OCI-LY1 (cell line): ENCODE data around the gene DNASE1L2.

ENCODE experiments used
- H2AFZ ChIP-seq: fragments of 200-600 bp; sonication (generic), shearing (Covaris generic); 2 replicates; pipeline ENCODE4 v1.6.0; 2014; ENCODE audit warnings: antibody characterized with exemption, mild to moderate bottlenecking, low read length
- H3F3A ChIP-seq: fragments of 200-600 bp; sonication (generic), shearing (Covaris generic); 2 replicates; pipeline ENCODE4 v1.6.0; 2014; ENCODE audit warnings: mild to moderate bottlenecking, antibody characterized with exemption, low read length, moderate library complexity; ENCODE audit not compliant: insufficient read depth
- H3K27ac ChIP-seq: fragments of 200-600 bp; sonication (generic); 2 replicates; pipeline ENCODE4 v1.5.1; 2014; ENCODE audit warnings: low read length, mixed run types, mild to moderate bottlenecking, low read depth; ENCODE audit not compliant: poor library complexity, severe bottlenecking
- H3K27me3 ChIP-seq: fragments of 200-600 bp; sonication (generic); 2 replicates; pipeline ENCODE4 v1.6.0; 2014; ENCODE audit warnings: antibody characterized with exemption, mild to moderate bottlenecking, low read length, moderate library complexity; ENCODE audit not compliant: insufficient read depth
- H3K36me3 ChIP-seq: fragments of 200-600 bp; sonication (generic); 2 replicates; pipeline ENCODE4 v1.6.1; 2014; ENCODE audit warnings: mild to moderate bottlenecking, antibody characterized with exemption, low read length, moderate library complexity, mixed read lengths; ENCODE audit not compliant: insufficient read depth
- H3K4me1 ChIP-seq: fragments of 200-600 bp; sonication (generic); 2 replicates; pipeline ENCODE4 v1.5.1; 2014; ENCODE audit warnings: mild to moderate bottlenecking, low read length, moderate library complexity; ENCODE audit not compliant: insufficient read depth, severe bottlenecking
- H3K4me2 ChIP-seq: fragments of 200-600 bp; sonication (generic), shearing (Covaris generic); 2 replicates; pipeline ENCODE4 v1.6.1; 2014; ENCODE audit warnings: low read length
- H3K4me3 ChIP-seq: fragments of 200-600 bp; sonication (generic); 2 replicates; pipeline ENCODE4 v1.5.1; 2014; ENCODE audit warnings: low read length, low read depth, mild to moderate bottlenecking, mixed read lengths; ENCODE audit not compliant: poor library complexity, severe bottlenecking
- H3K79me2 ChIP-seq: fragments of 200-600 bp; shearing (Covaris generic); 2 replicates; pipeline ENCODE4 v1.6.1; 2016; ENCODE audit warnings: mixed run types, low read length, mixed read lengths; ENCODE audit not compliant: insufficient read depth
- H3K9ac ChIP-seq: fragments of 200-600 bp; sonication (generic), shearing (Covaris generic); 2 replicates; pipeline ENCODE4 v1.6.1; 2014; ENCODE audit warnings: mild to moderate bottlenecking, low read length, mixed read lengths
- H3K9me2 ChIP-seq: fragments of 200-600 bp; sonication (generic), shearing (Covaris generic); 2 replicates; pipeline ENCODE4 v1.6.1; 2014; ENCODE audit warnings: low read depth, mild to moderate bottlenecking, low read length, mixed read lengths
- H3K9me3 ChIP-seq: fragments of 200-600 bp; shearing (Covaris generic); 2 replicates; pipeline ENCODE4 v1.6.1; 2014; ENCODE audit warnings: low read length, mixed read lengths
- H4K20me1 ChIP-seq: fragments of 200-600 bp; sonication (generic), shearing (Covaris generic); 2 replicates; pipeline ENCODE4 v1.6.0; 2016; ENCODE audit warnings: mild to moderate bottlenecking, low read length; ENCODE audit not compliant: insufficient read depth
- CTCF ChIP-seq: fragments of 200-600 bp; sonication (generic), shearing (Covaris generic); IDR thresholded peaks from 2 replicates; pipeline ENCODE4 v1.5.1; 2017; ENCODE audit warnings: mild to moderate bottlenecking, antibody characterized with exemption, low read length, moderate library complexity, mixed read lengths
- EZH2 ChIP-seq: fragments of 200-600 bp; sonication (generic), shearing (Covaris generic); IDR thresholded peaks from 2 replicates; pipeline ENCODE4 v1.8.0; 2017; ENCODE audit warnings: borderline replicate concordance, mixed run types, mild to moderate bottlenecking, antibody characterized with exemption, low read length, moderate library complexity, mixed read lengths

Gene DNASE1L2

DNA sequence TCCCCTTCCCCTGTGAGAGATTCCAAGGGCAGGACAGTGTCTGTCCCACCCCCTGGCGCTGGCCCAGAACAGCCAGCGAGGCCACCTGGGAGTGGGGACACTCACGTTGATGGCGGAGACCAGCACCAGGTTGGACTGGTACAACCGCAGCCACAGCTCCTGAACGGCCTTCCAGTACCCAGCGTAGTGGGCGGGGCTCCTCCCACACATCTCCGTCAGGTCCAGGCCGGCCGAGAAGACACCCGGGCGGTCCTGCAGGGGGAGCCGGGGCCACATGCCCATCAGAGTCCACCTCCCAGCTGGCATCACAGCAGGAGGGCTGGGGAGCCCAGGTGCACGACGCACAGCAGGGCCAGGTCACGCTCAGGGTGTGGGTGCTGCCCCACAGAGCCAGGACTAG, 8.1 kb downstream of the DNASE1L2 start:
- Histone ChIP-seq H3F3A (no peaks in the 10 kb centered on the region), H3K9ac (no peak overlapping the region), H3K9me2 (no peaks in the 10 kb centered on the region), H3K79me2 (no peaks in the 10 kb centered on the region), H3K27me3 (no peaks in the 10 kb centered on the region), H3K27ac (no peak overlapping the region), H2AFZ (no peak overlapping the region), H3K4me3 (no peak overlapping the region), H3K36me3 (peaks cover 56% of the 10 kb centered on the region), H3K4me1 (no peaks in the 10 kb centered on the region), H4K20me1 (no peaks in the 10 kb centered on the region), H3K4me2 (no peak overlapping the region), H3K9me3 (no peaks in the 10 kb centered on the region)
- TF ChIP-seq EZH2 (no peak), CTCF (no peak)

GRCh38 chr16:2244926-2245795, 8.9 kb downstream of the DNASE1L2 start:
- H3K9ac ChIP-seq = no peak overlapping the region
- H4K20me1 ChIP-seq = no peaks in the 10 kb centered on the region
- H3K4me2 ChIP-seq = no peak overlapping the region
- H3K9me2 ChIP-seq = no peaks in the 10 kb centered on the region
- no peaks in the 10 kb centered on the region for H3K27me3 ChIP-seq
- peaks cover 3% of the 10 kb centered on the region for H3K79me2 ChIP-seq
- TF ChIP-seq CTCF (no peak), EZH2 (no peak)
- no peaks in the 10 kb centered on the region for H3K9me3 ChIP-seq
- H3K27ac ChIP-seq = no peak overlapping the region
- no peak overlapping the region for H2AFZ ChIP-seq
- no peaks in the 10 kb centered on the region for H3F3A ChIP-seq
- peaks cover 52% of the 10 kb centered on the region for H3K36me3 ChIP-seq
- H3K4me1 ChIP-seq = peaks cover 3% of the 10 kb centered on the region
- H3K4me3 ChIP-seq = no peak overlapping the region

- peaks cover 52% of the 10 kb centered on the region for H3K36me3 ChIP-seq
- no peaks in the 10 kb centered on the region for H4K20me1 ChIP-seq
- H3K27ac ChIP-seq = no peak overlapping the region
- H3K27me3 ChIP-seq = no peaks in the 10 kb centered on the region
- H3K4me3 ChIP-seq = no peak overlapping the region
- no peaks in the 10 kb centered on the region for H3K9me2 ChIP-seq
- H3F3A ChIP-seq = no peaks in the 10 kb centered on the region
- H3K4me2 ChIP-seq = no peak overlapping the region
- H3K79me2 ChIP-seq = peaks cover 9% of the 10 kb centered on the region
- TF ChIP-seq EZH2 (no peak), CTCF (no peak)
- H2AFZ ChIP-seq = no peak overlapping the region
- no peak overlapping the region for H3K9ac ChIP-seq
- peaks cover 7% of the 10 kb centered on the region for H3K4me1 ChIP-seq
- no peaks in the 10 kb centered on the region for H3K9me3 ChIP-seq
These were observed 10.1 kb downstream of the DNASE1L2 start for GRCh38 chr16:2246301-2246885.
